UCSD-AML1 (cell line): ENCODE results near the gene KCNH5.
"Not testable (repeated sequence)": the region's sequence is repeated elsewhere in the genome, so short reads cannot be mapped to it uniquely, and the experiment has no call there.

Experiments
- DNase-seq: peaks from one replicate; lab custom pipeline; 2025; ENCODE audit not compliant: unreplicated experiment; lab: John Stamatoyannopoulos, UW

The KCNH5 gene

DNA sequence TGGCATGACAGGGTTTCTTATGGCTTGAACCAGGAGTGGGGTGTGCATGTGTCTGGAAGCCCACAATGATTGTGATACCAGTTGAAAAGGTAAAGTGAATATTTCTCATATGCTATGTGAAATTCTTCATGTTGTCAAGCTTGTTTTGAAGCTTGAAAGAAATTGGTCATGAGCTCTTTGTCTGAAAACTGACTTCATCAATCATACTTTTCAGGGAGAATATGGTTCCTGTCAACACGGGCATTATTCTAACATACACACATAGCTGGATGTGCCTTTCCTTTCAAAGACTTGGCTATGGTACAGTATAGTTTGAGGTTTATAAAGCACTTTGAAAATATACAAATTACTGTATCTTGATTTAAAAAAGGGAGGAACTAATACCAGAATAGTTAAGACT, 158.8 kb downstream of the KCNH5 start:
- no peak for DNase-seq

DNA sequence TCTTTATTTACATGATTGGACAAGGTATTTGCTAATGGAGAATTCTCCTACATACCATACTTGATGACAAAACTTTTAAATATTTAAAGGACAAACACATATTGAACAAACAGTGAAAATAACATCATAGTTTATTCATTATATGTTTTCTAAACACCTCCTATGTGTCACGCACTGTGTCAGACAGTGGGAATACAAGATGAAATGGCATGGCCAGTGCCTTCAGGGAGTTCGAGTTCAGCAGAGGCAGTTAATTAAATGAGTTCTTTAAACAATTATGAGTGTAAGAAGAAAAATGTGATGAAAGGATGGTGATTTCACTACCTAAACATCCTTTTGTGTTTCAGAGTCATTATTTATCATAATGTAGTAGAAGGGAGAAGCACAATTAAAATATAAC, 159.8 kb downstream of the KCNH5 start:
- no peak for DNase-seq

DNA sequence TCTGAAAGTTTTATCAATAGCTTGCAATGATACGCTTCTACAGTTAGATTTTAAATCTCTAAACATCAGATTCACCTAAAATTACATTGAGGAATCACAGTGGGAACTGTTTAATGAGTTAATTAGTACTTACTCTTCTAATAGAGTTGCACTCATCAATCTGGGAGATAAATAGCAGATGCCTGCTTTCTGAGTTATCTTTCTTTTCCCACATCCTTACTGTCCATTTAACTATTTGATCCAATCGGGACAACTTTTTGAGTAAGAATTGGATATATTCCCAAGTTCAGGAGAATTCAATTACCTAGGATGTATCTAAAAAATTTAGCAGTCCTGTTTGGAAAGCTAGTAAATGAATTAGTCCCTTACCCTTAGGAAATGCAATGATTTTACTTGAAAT, 162.3 kb downstream of the KCNH5 start:
- DNase-seq = no peak

DNA sequence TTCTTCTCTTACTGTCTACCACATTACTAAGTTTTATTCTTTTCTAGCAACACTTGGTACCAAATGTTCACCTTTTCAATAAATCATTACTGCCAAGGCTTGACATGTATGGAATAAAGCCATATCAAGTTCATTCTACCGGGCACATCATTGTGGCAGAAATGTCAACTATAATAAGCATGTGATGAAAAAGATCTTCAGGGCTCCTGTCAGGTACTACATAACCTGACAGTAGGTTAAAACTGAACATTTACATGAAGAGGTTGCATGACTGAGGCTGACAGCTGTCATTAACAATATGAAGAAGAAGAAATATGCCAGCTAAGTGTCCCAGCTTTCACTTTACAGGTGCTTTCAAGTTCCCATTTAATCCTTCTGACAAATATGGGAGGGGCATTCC, 178.9 kb downstream of the KCNH5 start:
- DNase-seq = no peak

DNA sequence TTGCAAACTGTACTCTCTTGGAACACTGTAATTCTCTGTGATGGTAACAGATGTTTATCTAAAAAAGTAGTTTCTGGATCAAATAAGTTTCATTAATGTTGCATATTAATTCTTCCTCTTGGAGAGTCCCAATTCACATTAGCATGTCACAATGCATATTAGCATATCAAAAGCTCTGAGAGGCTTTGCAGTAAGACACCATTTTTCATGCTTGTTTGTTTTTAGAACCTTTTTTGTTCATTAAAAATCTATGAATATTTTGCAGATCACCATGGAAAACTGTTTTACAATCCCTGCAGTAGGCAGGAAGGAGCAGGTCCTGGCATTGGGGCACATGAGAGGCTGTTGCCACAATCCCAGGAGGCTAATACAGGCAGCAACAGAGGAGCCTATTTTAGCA, 180.7 kb downstream of the KCNH5 start:
- DNase-seq = no peak

DNA sequence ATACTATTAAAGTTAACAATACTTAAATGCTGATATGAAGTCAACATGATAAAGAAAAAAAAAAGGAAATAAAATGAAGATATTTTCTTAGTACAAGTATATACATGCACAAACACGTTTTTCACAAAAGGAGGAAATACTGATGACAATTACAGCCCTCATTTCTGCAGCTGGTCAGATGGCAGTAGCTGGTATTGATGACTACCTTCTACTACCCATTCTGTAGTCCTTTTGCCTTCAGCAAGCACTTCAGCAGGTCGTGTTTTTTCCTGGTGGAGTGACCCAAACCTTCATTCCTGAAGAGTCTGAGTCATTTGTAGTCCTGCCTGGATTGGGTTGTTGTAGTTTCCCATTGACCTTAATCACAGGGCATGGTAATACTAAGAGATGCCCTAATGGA, 187.2 kb downstream of the KCNH5 start:
- DNase-seq = not testable (repeated sequence)

DNA sequence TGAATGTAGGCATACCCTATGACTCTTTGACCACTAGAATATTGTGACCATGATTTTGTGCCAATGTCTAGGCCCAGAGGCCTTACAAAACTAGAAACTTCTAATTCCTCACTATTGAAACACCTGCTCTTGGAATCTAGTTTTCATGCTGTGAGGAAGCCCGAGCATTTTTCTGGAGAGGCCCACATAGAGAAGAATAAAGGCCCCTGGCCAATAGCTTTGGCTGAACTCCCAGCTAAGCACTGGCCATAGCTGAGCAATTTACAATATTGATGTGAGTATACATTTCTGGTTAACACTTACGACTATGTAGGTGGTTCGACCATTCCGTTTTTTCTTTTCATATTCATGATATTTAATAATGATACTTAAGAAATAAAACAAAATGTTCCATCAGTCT, 190.3 kb downstream of the KCNH5 start:
- DNase-seq = no peak

DNA sequence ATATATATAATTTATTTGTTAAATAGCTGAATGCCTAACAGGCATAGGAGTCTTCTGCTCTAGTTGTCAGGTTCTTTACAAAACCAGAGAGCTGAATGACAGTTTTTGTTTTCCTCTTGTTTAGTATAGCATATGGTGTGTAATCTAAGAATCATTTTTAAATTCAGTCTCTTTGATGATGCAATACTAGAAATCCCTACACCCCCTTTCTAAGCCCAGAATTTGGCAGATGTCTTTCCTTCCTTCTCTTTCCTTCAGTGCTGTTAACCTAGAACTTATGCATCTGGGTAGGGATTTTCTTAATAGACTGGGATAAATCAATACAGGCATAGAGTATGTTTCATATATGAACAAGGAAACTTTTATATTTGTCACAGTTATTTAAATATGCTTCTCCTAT, 198.1 kb downstream of the KCNH5 start:
- no peak for DNase-seq

DNA sequence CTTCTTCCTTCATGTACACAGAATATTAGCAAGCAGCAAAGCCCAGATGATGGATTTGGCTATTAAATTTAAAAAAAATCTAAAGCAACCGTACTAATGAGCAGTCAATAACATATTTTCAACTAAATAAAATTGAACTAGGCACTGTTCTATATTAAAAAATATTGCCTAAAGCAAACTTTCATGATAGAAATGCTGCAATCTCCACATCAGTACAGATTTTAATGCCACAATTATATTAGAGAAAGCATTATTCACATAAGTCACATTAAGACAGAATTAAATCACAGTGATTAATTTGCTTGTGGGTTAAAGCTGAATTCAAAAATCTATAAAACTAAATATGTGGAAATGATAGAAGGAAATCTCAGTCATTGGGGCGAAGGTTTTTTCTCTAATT, 200.7 kb downstream of the KCNH5 start:
- no peak for DNase-seq

DNA sequence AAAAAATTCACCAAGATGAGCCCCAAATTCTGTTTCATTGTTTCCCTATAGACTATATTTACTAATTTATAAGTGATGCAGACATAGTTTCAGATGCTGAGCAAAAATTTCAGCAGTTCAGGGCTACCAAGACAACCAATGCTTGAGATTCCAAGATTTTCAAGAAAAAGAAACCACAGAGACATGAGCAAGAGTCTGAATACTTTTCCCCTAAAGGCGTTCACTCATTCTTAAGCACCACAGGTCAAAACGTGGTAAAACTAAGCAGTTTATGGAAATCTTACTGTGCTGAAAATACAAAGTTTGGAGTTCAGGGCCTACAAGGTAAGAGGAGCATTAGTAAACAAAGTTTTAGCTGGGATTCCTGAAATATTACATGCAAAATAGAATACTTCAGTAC, 221.2 kb downstream of the KCNH5 start:
- no peak for DNase-seq

DNA sequence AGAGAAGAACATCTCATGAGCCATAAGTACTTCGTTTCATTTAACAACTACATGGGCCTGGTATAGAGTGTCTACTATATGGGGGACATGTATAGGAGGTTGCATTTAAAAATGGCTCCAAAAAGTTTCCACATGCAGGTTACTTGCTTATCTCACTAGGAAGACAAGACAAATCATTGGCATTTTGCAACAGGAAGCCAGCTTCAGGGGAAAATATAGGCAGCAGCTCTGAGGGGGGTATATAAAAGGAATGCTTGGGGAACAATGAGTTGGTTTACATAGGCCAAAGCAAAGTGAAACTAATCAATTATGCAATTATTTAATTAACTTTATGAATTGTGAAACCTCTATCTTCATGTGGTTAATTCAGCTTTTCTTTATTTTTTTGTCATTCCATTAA, 225.3 kb downstream of the KCNH5 start:
- DNase-seq = no peak

DNA sequence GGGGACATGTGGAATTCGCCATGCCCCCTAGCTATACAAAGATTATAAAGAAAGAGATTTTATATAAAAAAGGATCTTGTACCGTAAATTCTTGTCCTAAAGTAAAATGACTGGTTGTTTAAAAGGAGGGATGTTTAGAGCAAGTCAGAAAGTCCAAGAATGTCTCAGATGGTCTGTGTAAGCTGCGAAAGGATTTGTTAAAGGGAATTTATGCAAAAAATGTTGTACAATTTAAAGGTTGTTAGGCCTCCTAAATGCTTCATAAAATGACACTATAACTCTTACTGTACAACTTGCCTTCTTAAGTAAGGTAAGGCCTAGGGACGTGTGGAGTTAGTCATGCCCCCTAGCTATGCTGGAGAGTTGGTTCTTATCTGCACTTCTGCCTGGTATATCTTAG, 237.6 kb downstream of the KCNH5 start:
- no peak for DNase-seq

DNA sequence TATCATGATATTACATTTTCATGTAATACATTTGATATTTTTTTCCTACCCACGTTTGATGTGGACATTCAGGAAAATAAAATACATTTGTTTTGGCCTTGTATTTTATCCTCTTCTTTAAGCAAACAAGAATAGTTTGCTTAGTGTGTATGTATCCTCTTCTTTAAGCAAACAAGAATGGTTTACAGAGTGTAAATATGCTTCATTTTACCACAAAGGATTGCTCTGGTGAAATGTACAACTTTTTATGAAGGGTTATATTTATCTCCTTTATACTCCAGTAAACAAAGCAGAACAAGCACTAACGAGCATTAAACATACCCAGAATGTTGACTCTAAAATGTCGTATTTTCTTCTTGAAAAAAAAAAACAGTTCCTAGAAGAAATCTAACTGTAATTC, 244.7 kb downstream of the KCNH5 start:
- DNase-seq = no peak

DNA sequence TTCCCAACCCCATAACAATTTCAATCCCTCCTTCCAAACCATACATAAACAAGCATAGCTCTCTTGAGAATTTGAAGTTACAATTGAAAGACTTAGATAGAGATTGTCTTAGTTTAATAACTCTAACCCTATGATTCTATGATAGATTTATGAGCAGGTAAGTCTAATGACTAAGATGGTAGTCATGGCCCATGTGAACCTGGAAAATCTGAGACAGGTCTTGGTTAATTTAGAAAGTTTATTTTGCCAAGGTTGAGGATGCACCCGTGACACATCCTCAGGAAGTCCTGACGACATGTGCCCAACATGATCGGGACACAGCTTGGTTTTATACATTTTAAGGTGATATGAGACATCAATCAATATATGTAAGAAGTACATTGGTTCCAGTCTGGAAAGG, 248.8 kb downstream of the KCNH5 start:
- no peak for DNase-seq

DNA sequence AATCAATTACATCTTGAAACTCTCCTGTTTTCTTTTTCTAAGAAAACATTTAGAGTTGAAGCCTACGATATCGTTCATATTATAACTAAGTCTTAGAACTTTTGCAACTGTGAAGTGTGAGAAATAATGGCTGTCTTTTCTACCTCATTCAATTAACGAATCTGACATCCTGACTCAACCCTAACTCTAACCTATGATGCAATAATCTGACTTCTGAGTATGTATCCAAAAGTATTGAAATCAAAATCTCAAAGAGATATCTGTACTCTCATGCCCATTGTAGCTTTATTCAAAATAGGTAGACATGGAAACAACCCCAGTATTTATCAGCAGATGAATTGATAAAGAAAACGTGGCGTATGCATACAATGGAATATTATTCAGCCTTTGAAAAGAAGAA, 252.7 kb downstream of the KCNH5 start:
- DNase-seq = no peak

DNA sequence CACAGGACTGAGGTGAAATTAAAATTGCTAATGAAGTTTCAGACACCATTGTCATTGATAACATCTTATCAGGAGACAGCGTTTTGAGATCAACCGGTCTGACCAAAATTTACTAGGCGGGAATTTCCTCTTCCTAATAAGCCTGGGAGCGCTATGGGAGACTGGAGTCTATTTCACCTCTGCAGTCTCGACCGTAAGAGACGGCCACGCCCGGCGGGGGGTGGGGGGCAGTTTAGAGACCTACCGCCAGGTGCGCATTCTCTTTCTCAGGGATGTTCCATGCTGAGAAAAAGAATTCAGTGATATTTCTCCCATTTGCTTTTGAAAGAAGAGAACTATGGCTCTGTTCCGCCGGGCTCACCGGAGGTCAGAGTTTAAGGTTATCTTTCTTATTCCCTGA, 263.9 kb downstream of the KCNH5 start:
- not testable (repeated sequence) for DNase-seq

DNA sequence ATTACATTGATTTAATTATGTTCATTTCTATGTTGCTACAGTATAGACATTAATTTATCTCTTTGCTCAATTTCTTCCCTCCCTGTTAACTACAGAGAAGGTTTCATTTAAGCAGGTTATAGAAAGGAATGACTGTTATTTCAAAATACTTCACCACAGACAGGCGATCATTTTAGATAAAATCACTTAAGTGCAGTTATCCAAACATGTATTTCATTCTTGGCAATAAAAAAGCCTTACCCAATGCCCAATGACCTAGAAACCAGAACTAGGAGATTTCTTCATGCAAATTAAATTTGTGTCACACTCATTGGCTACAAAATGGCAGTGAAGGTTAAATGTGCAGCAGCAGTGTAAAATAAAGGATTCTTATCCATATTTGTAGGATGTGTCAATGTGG, 266.4 kb downstream of the KCNH5 start:
- no peak for DNase-seq

DNA sequence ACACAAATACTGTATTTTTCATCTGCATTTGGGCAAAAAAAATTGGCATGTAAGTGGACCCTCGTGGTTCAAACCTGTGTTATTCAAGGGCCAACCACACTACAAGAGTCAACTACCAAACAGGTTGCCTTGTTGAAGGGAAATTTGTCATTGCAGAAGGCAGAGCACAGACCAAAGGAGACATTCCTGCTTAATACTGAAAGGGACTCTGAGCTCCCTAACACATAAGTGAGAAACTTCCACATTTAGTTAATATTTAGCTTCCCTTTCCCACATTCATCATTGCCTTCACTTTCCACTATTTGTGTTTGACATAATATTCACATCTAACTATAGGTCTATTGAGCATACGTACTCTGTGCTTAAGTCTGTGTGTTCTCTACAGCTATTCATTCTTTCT, 266.9 kb downstream of the KCNH5 start:
- no peak for DNase-seq

DNA sequence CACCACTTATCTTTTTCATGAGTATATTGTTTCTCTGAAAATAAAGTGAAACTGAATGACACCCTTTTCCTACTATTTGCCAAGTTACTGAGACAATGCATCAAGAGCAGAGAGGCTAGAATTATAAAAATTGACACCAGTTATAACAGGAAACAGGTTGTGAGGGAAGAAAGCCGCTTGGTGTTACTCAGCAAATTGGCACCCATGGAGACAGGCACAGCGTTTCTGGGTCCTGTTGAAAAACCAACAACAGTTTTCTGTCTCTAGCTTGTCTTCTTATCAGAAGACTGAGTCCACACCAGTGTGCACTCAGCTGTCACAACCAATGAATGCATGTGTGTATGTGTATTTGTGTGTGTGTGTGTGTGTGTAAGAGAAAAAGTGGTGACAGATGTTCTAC, 267.7 kb downstream of the KCNH5 start:
- DNase-seq = no peak

DNA sequence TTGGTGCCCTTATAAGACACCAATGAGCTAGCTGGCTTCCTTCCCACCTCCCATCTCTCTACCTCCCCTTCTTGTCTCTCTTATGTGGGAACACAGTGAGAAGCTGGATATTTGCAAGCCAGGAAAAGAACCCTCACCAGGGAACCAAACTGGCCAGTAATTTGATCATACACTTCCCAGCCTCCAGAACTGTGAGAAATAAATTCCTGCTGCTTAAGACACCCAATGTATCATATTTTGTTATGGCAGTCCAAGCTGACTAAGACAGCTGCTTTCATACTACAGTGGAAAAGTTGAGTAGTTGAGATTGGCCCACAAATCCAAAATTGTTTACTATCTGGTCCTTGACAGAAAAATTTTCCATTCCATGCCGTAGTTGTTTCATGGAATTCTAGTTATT, 269.0 kb downstream of the KCNH5 start:
- no peak for DNase-seq

DNA sequence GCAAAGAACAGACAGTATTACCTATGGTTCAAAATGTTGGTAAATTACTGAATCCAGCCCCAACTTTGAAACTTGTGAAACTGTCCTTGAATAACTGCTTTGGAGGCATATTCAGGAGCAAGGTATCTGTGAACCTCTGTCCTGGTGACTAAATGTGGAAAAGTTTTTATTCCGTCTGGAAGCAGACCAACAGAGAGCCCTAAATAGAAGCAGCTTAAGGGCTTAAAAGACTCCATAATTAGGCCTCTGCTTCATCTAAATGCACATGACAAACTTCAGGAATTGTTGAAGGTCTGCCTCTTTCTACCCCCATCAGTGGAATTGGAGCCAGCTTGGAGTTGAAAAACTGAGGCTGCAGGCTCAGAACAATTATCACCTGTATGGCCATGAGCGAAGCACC, 276.5 kb downstream of the KCNH5 start:
- DNase-seq = no peak

DNA sequence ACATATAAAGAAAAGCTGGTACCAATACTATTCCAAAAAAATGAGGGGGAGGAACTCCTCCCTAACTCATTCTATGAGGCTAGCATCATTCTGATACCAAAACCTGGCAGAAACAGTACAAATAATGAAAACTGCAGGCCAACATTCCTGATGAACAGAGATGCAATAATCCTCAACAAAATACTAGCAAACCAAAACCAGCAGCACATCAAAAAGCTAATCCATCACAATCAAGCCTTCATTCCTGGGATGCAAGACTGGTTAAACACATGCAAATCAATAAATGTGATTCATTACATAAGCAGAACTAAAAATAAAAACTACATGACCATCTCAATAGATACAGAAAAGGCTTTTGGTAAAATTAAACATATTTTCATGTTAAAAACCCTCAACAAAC, 281.3 kb downstream of the KCNH5 start:
- DNase-seq = no peak

DNA sequence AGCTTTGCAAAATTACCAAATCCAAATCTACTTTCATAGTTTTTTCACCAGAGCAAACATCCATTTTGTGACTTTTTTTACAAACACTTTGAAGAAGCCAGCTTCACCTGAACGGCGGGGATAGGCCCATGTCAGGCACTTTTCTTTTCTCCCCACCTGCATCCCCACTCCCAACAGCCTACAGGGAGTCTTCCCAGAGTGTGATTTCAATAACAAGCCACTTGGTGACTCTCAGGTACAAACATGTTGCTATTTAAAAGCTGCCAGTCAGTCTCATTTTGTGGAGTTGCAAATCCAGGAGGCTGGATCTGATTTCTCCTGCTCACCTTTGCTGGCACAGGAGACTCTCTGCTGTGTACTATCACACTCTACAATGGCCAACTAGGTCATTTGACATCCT, 285.5 kb downstream of the KCNH5 start:
- DNase-seq = no peak

DNA sequence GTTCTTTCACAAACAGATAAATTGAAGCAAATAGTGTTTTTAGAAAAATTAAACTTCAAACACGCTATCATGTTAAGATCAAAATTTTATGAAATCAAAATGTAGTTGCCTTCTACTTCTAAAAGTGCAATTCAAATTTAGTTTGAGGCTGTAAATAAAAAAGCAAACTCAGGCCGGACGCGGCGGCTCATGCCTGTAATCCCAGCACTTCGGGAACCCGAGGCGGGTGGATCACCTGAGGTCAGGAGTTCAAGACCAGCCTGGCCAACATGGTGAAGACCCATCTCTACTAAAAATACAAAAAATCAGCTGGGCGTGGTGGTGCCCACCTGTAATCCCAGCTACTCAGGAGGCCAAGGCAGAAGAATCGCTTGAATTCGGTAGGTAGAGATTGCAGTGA, 298.4 kb downstream of the KCNH5 start:
- DNase-seq = not testable (repeated sequence)
